ENCODE results near the gene DCAF17. TPM values are rescaled to one million over a fixed set of nuclear protein-coding genes. Genes with fewer than 3 reads are reported as not detected.

Gene DCAF17
- total RNA-seq, 1 experiment from 2014 or later, result 11.1 TPM

GRCh38 chr2:171478345-171478744, 44.3 kb downstream of the DCAF17 start:
- no peaks in the 10 kb centered on the region for H3K27me3 ChIP-seq (ENCODE audit: low read length)
- H3K9me3 ChIP-seq (ENCODE audit: low read length), result no peaks in the 10 kb centered on the region
- TF ChIP-seq EZH2 (IDR thresholded peaks at IDR 0.05; ENCODE audit: low read length, unreplicated experiment) (no peak), CTCF (conservative IDR thresholded peaks at IDR 0.05; ENCODE audit: low read depth, low read length) (no peak)
- CTCF ChIA-PET, result no interaction called here
- no peak overlapping the region for H2AFZ ChIP-seq (ENCODE audit: low read length)
- no peak overlapping the region for H3K4me3 ChIP-seq (ENCODE audit: low read length)
- no peaks in the 10 kb centered on the region for H3K9me2 ChIP-seq (replicated peaks; ENCODE audit: low read length)
- ATAC-seq (no peak), DNase-seq (peak; percentile 21)
- no peaks in the 10 kb centered on the region for H3F3A ChIP-seq (ENCODE audit: low read length, unreplicated experiment)
- no peaks in the 10 kb centered on the region for H3K79me2 ChIP-seq (ENCODE audit: low read length)
- H3K9ac ChIP-seq (ENCODE audit: low read length), result no peak overlapping the region
- no peaks in the 10 kb centered on the region for H4K20me1 ChIP-seq (ENCODE audit: low read length)
- H3K36me3 ChIP-seq (ENCODE audit: low read depth, low read length), result peaks cover 9% of the 10 kb centered on the region
- intact Hi-C loops (cut with micrococcal nuclease), result no loop called here
- H3K4me1 ChIP-seq (ENCODE audit: insufficient read depth, low read length), result peaks cover 15% of the 10 kb centered on the region; the same call in 1 of the 2 replicates
- POLR2A ChIA-PET (ENCODE audit: unreplicated experiment), result no interaction called here
- no peak overlapping the region for H3K4me2 ChIP-seq (ENCODE audit: low read length)
- no TSS peak for BruUV-seq (replicated peaks)
- H3K27ac ChIP-seq (ENCODE audit: low read length), result no peak overlapping the region

GRCh38 chr2:171479154-171479814, 45.3 kb downstream of the DCAF17 start:
- H4K20me1 ChIP-seq (ENCODE audit: low read length), result no peaks in the 10 kb centered on the region
- no peak overlapping the region for H3K9ac ChIP-seq (ENCODE audit: low read length)
- H3K36me3 ChIP-seq (ENCODE audit: low read depth, low read length), result peaks cover 5% of the 10 kb centered on the region; the same call in 1 of the 2 replicates
- no peaks in the 10 kb centered on the region for H3K27me3 ChIP-seq (ENCODE audit: low read length)
- H2AFZ ChIP-seq (ENCODE audit: low read length), result no peak overlapping the region
- DNase-seq (peak; percentile 50), ATAC-seq (no peak)
- intact Hi-C loops (cut with micrococcal nuclease), result no loop called here
- ChIA-PET POLR2A (ENCODE audit: unreplicated experiment) (no interaction called here), CTCF (no interaction called here)
- H3K4me1 ChIP-seq (ENCODE audit: insufficient read depth, low read length), result peaks cover 15% of the 10 kb centered on the region; the same call in 1 of the 2 replicates
- H3K79me2 ChIP-seq (ENCODE audit: low read length), result no peaks in the 10 kb centered on the region
- H3K4me3 ChIP-seq (ENCODE audit: low read length), result no peak overlapping the region
- H3K27ac ChIP-seq (ENCODE audit: low read length), result no peak overlapping the region
- no peak overlapping the region for H3K4me2 ChIP-seq (ENCODE audit: low read length)
- no peaks in the 10 kb centered on the region for H3F3A ChIP-seq (ENCODE audit: low read length, unreplicated experiment)
- no peak for TF ChIP-seq EZH2 (IDR thresholded peaks at IDR 0.05; ENCODE audit: low read length, unreplicated experiment)
- no peak for TF ChIP-seq CTCF (conservative IDR thresholded peaks at IDR 0.05; ENCODE audit: low read depth, low read length)
- no peak for TF ChIP-seq EZH2phosphoT487 (IDR thresholded peaks at IDR 0.05; ENCODE audit: borderline replicate concordance, low read length)
- no TSS peak for BruUV-seq (replicated peaks)
- H3K9me3 ChIP-seq (ENCODE audit: low read length), result no peaks in the 10 kb centered on the region
- no peaks in the 10 kb centered on the region for H3K9me2 ChIP-seq (replicated peaks; ENCODE audit: low read length)

- POLR2A ChIA-PET (ENCODE audit: unreplicated experiment), result no interaction called here
- H3K4me2 ChIP-seq (ENCODE audit: low read length), result no peak overlapping the region
- no peak overlapping the region for H2AFZ ChIP-seq (ENCODE audit: low read length)
- H3K9ac ChIP-seq (ENCODE audit: low read length), result no peak overlapping the region
- no peaks in the 10 kb centered on the region for H3K9me2 ChIP-seq (replicated peaks; ENCODE audit: low read length)
- peaks cover 15% of the 10 kb centered on the region; the same call in 1 of the 2 replicates for H3K4me1 ChIP-seq (ENCODE audit: insufficient read depth, low read length)
- peaks cover 5% of the 10 kb centered on the region; the same call in 1 of the 2 replicates for H3K36me3 ChIP-seq (ENCODE audit: low read depth, low read length)
- H3K9me3 ChIP-seq (ENCODE audit: low read length), result no peaks in the 10 kb centered on the region
- H3K27ac ChIP-seq (ENCODE audit: low read length), result no peak overlapping the region
- no peak for TF ChIP-seq EZH2phosphoT487 (IDR thresholded peaks at IDR 0.05; ENCODE audit: borderline replicate concordance, low read length)
- no peak for TF ChIP-seq EZH2 (IDR thresholded peaks at IDR 0.05; ENCODE audit: low read length, unreplicated experiment)
- TF ChIP-seq CTCF (conservative IDR thresholded peaks at IDR 0.05; ENCODE audit: low read depth, low read length), result no peak
- CTCF ChIA-PET, result no interaction called here
- intact Hi-C loops (cut with micrococcal nuclease), result no loop called here
- H3K4me3 ChIP-seq (ENCODE audit: low read length), result no peak overlapping the region
- H4K20me1 ChIP-seq (ENCODE audit: low read length), result no peaks in the 10 kb centered on the region
- DNase-seq, result no peak
- no peaks in the 10 kb centered on the region for H3K79me2 ChIP-seq (ENCODE audit: low read length)
- no TSS peak for BruUV-seq (replicated peaks)
- ATAC-seq, result no peak
- H3F3A ChIP-seq (ENCODE audit: low read length, unreplicated experiment), result no peaks in the 10 kb centered on the region
- no peaks in the 10 kb centered on the region for H3K27me3 ChIP-seq (ENCODE audit: low read length)
Measured at GRCh38 chr2:171480908-171481307, 46.9 kb downstream of the DCAF17 start.

All from PC-3 (cell line).